ENCODE measurements around the gene SSBP4.

Gene SSBP4

GRCh38 chr19:18384775-18385174 lies 34.4 kb upstream of the SSBP4 start:
- DNase-seq (ENCODE audit: low read depth) = no peak
- no peak overlapping the region for H3K4me3 ChIP-seq (ENCODE audit: control insufficient read depth, low read depth, low read length)
- TF ChIP-seq CTCF (conservative IDR thresholded peaks at IDR 0.05; ENCODE audit: control insufficient read depth, insufficient read depth, low read depth, low read length) = no peak

GRCh38 chr19:18385359-18385674 lies 33.9 kb upstream of the SSBP4 start:
- H3K4me3 ChIP-seq (ENCODE audit: control insufficient read depth, low read depth, low read length) = no peak overlapping the region
- no peak for DNase-seq (ENCODE audit: low read depth)
- no peak for TF ChIP-seq CTCF (conservative IDR thresholded peaks at IDR 0.05; ENCODE audit: control insufficient read depth, insufficient read depth, low read depth, low read length)

- H3K4me3 ChIP-seq (ENCODE audit: control insufficient read depth, low read depth, low read length) = peak within 1 kb of the TSS; percentile 67
- peak; percentile 50 for TF ChIP-seq CTCF (conservative IDR thresholded peaks at IDR 0.05; ENCODE audit: control insufficient read depth, insufficient read depth, low read depth, low read length)
- DNase-seq (ENCODE audit: low read depth) = peak; percentile 84
These were observed 33.3 kb upstream of the SSBP4 start, which contains the start of gene GDF15 for GRCh38 chr19:18385675-18386542. GDF15 (plus strand) TSS chr19:18386158; CDS start chr19:18386190, 32 bp downstream.

- peak overlapping the region; percentile 67 for H3K4me3 ChIP-seq (ENCODE audit: control insufficient read depth, low read depth, low read length)
- no peak for DNase-seq (ENCODE audit: low read depth)
- no peak for TF ChIP-seq CTCF (conservative IDR thresholded peaks at IDR 0.05; ENCODE audit: control insufficient read depth, insufficient read depth, low read depth, low read length)
These were observed 32.5 kb upstream of the SSBP4 start for GRCh38 chr19:18386543-18387271.

GRCh38 chr19:18388100-18388959 lies 30.9 kb upstream of the SSBP4 start:
- H3K4me3 ChIP-seq (ENCODE audit: control insufficient read depth, low read depth, low read length) = peak overlapping the region; percentile 27
- DNase-seq (ENCODE audit: low read depth) = peak; percentile 42
- peak; percentile 57 for TF ChIP-seq CTCF (conservative IDR thresholded peaks at IDR 0.05; ENCODE audit: control insufficient read depth, insufficient read depth, low read depth, low read length)

- no peak for DNase-seq (ENCODE audit: low read depth)
- TF ChIP-seq CTCF (conservative IDR thresholded peaks at IDR 0.05; ENCODE audit: control insufficient read depth, insufficient read depth, low read depth, low read length) = no peak
- H3K4me3 ChIP-seq (ENCODE audit: control insufficient read depth, low read depth, low read length) = peak overlapping the region; percentile 12
These were observed 30.1 kb upstream of the SSBP4 start for GRCh38 chr19:18388960-18389725.
